ENCODE data around the gene DIDO1.
"Not testable (repeated sequence)": the region's sequence is repeated elsewhere in the genome, so short reads cannot be mapped to it uniquely, and the experiment has no call there.

The DIDO1 gene

DNA sequence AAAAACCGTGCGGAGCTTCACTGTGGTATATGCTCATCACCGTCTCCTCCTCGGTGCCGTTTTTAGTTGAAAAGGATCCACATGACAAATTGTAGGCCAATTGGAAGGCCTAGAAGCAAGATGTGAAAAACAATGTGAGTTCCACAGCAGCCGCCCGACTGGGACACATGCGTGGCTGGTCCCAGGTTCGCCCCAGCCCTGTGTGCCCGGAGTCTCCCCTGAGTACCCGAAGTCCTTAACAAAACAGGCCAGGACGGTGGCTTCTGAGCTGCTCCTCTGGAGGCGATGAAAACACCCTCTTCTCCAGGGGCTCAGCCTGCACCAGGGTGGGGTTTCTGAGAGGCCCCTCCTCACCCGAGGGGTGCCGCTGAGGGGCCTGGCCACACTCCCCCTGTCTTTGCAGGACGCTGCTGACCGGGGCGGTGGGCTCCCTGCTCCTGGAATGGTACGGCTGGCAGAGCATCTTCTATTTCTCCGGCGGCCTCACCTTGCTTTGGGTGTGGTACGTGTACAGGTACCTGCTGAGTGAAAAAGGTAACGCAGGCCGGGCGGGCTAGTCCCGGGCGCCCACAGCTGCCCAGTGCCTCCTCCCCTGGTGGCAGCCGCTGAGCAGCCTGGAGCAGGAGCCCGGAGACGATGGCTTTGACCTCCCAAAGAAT lies 36.0 kb upstream of the DIDO1 start:
- no peak for DNase-seq

DNA sequence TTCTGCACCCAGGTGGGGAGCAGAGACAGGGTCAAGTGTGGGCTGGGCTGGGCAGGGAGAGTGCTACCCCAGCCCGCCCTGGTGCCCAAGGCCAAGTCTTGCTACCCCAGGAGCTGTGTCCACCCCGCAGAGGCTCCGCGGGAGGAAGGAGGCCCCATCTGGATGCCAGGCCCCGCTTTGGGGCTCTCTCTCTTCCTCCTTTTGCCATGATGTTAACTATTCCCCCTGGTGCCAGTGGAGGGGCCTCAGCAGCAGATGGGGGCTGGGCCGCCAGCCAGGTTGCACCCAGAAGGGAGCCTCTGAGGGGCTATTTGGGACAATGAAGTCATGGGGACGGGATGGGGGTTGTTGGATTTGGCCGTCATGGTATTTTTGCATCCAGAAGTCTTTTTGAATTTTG lies 35.5 kb upstream of the DIDO1 start:
- DNase-seq: no peak

DNA sequence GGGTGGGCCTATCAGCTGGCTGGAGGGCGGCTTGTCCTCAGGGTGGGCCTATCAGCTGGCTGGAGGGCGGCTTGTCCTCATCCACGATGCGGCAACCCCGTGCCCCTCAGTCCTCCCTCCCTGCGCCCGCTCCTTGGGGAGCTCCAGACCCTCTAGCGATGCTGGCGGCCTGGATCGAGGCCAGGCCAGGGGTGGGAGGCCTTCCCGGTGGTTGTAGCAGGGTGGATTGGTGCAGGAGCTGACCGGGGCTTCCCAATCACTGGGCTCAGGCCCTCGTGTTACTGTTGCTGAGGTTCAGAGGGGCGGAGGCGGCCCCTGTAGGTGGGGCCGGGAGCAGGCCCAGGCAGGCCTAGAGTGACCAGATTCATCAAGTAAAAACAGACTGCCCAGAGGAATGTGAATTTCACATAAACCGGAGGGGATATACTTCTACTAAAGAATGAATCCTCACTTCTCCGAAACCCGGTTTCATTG lies 35.0 kb upstream of the DIDO1 start:
- no peak for DNase-seq

DNA sequence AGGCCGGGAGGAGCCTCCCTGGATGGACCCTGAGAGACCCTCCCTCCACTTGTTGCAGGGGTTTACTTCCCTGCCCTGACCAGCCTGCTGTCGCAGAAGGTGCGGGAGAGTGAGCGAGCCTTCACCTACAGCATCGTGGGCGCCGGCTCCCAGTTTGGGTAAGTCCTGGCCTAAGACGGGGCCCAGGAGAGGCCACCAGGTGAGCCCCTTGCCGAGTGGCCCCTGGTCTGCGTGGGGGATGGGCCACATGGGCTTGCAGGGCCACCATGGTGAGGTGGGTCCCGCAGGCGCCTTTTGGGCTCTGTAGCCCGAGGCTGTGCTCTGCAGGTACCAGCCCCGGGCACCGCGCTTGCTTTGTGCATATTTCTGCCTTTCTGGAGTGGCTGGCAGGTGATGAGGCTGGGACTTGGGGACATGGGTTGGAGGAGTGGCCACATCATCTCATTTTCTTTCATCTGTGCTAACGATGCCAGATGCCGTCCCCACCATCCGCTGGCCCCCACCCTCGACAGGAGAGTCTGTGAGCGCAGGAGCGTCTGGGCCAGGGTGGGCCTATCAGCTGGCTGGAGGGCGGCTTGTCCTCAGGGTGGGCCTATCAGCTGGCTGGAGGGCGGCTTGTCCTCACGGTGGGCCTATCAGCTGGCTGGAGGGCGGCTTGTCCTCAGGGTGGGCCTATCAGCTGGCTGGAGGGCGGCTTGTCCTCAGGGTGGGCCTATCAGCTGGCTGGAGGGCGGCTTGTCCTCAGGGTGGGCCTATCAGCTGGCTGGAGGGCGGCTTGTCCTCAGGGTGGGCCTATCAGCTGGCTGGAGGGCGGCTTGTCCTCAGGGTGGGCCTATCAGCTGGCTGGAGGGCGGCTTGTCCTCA lies 34.4 kb upstream of the DIDO1 start:
- DNase-seq: not testable (repeated sequence)

DNA sequence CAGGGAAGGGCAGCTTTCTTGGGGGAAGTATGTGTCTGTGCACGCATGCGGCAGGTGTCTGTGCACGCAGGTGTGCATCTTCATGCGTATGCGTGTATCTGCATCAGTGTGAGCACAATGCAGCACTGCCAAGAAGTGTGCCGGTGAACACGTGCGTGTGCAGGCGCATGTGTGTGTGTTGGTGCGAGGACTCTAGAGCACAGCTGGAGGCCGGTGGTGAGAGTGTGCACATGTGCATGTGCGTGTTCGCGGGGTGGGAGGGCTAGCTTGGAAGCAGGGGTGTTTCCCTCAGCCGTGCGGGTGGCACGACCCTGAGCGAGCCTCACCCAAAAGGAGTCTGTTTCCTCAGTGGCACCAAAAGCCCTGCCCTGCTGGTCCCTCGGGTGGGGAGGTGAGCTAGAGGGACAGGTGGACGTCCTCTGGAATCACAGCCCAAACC lies 33.7 kb upstream of the DIDO1 start:
- no peak for DNase-seq

DNA sequence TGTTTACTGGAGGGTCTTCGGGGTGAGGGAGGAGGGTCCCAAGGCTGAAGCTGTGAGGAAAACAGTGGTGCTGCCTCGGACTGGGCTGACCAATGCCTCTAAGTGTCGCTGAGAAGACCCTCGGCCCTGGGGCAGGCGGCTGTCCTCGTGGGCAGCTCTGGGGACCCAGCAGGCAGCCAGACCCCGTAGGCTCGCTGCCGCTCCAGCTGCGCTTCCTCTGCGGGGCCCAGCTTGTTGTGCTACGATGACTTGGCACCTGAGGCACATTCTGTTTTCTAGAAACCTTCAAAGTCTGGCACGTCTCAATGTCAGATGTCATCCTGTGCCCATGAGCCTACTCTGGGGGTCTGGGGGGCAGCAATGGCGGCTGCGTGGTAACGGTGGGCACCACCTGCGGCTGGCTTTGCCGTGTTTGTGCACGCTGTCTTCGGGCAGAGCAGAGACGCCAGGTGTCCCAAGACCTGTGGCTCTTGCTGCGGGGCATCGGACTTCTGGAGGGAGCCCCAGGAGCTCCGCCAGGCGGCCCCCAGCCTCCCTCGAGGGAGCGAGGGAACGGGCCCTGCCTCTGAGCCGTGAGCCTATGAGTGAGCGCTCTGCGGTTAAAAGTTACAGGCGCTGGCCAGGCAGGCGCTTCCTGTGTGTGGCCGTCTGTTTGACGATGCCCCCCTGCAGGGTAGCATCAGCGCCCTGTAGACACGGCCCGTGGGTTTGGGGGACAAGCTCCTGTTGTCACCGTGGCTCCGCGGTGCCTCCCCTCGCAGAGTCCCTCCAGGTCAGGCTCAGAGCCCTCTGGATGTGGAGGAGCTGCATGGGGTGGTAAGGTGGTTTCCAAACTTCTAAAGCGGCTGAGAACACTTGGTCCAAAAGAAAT lies 33.0 kb upstream of the DIDO1 start:
- DNase-seq: no peak

DNA sequence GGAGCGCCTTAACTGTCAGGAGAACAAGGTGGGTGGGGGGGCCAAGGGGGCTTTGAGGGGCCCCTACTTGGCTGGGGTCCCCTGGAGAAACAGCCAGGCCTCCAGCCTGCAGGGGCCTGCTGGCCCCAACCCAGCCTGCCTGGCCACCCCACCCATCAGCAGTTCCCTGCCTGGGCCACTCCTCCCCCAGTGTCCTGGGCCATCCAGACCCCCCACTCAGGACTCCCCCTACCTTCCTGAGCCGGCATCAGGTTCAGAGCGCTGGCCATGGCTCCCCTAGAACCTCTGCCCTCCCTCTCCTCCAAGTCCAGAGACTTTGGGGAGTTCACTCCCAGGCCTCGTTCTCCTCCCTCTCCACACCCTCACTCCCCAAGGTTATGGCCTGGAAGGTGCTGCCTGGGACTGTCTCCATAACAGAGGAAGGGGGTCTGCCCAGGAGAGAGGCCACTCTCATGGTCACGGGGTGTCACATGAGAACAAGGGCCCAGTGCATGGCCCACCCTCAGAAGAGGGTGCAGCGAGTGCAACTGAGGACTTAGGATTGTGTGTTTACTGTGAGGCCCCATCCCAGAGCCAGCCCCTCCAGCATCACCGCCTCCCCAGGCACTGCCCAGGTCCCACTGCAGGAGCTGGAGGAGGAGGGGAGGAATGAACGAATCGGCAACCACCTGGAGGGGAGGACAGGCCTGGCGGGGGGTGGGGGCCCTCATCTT lies 32.2 kb upstream of the DIDO1 start:
- DNase-seq: no peak

DNA sequence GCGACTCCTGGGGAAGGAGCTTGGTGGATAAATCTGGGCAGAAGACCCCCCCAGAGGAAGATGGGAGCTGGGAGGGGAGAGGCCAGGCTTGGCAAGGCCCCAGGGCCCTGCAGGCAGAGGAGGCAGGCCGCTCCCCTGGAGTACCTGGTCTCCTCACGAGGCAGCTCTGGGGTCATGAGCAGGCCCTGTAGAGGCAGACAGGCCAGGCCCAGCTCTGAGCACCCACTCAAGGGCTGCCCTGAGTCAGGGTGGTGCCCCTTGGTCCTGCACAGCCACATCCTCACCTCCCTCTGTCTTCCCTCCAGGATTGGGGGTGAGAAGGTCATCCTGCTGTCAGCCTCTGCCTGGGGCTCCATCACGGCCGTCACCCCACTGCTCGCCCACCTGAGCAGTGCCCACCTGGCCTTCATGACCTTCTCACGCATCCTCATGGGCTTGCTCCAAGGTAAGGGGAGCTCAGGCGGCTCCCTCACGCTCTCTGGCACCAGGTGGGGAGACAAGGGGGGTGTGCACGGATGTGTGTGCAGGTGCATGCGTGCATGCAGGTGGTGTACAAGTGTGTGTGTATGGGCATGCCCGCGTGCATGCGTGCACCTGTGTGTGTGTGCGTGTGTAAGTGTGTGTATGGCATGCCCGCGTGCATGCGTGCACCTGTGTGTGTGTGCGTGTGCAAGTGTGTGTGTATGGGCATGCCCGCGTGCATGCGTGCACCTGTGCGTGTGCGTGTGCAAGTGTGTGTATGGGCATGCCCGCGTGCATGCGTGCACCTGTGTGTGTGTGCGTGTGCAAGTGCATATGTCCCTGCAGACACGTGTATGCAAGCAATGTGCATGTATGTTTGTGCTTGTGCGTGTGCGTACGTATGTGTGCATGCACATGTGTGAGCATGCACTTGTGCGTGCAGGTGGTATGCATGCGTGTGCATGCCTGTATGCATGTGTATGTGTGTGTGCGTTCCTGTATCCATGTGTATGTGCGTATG lies 31.1 kb upstream of the DIDO1 start:
- DNase-seq: no peak

DNA sequence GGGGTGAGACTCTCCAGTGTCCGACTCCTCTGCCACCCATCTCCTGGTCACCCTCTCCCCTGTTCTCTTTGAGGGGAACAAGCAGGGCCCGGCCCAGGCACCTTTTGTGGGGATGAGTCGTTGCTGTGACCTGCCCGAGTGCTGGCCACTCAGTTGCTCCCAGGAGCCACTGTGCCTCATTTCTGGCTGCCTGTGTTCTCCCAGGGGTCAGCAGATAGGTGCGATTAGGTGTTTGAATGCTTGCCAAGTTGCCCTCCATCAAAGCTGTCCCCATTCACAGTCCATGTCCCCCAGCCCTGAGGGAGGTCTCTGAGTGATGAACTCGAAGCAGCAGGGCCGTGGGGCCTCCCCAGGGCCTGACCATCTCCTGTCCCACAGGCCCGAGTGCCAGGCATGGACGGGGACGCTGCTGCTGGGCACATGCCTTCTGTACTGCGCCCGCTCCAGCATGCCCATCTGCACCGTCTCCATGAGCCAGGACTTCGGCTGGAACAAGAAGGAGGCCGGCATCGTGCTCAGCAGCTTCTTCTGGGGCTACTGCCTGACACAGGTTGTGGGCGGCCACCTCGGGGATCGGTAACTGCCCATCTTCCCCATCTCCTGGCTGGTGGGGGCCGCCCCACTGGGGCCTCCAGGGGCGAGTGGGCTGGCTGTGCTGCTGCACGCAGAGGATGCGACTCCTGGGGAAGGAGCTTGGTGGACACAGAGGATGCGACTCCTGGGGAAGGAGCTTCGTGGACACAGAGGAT lies 30.3 kb upstream of the DIDO1 start:
- DNase-seq: no peak

DNA sequence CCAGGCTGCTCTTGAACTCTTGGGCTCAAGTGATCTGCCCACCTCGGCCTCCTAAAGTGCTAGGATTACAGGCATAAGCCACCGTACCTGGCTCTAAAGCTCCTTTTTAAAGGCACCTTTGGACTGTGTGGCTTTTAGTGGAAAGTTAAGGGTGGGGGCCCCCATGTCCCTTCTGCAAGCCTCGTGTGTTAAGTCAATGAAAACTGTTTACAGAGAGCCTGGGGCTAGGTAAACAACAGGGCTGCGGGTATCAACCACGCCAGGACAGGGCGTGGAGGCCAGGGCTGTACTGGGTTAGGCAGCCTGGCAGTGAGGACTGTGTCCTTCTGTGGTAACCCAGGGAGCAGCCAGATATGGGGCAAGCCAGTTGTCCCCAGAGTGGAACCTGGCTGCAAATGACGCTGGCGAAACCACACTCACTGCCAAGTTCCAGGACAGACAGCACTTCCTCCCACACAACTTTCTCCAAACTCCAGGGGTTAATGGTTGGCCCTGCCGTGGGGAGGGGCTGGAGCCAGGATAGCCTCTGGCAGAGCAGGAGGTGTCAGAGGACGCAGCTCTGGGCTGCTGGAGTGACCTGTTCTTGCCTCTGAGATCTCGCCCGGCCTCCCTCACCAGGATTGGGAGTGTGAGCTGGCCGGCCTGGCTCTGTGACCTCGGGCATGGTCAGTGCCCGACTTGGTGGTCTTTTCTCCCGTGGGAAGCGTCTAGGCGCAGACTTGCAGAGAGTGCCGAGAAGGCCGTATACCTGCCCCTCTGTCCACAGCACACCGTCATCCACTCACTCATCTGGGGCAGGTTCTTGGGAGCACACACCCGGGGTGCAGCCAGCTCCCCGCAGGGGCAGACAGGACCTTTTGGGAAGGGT lies 29.4 kb upstream of the DIDO1 start:
- no peak for DNase-seq

DNA sequence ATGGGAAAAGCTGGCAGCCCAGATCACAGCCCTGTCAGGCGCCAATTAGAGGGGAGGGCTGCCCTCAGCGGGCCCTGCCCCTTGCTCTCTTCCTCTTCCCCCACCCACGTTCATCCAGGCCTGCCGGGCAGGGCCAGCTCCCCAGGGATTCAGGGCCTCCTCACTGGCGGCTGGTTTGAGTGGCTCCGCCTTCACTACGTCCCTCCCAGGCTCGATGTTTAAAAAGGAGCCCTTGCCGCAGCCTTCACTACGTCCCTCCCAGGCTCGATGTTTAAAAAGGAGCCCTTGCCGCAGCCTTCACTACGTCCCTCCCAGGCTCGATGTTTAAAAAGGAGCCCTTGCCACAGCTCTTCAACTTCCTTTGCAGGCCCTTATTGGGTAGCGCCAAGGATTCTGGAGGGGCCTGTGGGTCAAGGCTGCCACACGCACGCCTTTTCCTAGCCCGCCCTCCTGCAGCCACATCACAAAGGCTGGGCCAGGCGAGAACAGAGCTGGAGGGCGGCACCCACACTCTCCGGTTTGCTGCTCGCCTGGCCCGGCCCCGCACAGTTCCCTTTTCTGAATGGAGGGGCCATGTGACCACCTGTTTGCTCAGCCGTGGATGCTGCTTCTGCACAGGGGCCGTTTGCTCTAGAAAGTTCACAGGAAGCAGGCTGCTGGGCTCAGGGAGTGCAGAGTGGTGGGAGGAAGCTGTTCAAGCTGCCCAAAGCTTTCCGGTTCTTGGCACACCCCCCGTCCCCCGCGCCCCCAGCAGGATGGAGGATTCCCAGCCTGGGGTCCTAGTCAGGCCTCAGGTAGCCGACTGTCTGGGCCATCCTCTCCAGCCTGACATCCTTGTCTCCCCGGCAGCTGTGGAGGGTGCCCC lies 27.8 kb upstream of the DIDO1 start:
- peak; percentile 42 for DNase-seq

DNA sequence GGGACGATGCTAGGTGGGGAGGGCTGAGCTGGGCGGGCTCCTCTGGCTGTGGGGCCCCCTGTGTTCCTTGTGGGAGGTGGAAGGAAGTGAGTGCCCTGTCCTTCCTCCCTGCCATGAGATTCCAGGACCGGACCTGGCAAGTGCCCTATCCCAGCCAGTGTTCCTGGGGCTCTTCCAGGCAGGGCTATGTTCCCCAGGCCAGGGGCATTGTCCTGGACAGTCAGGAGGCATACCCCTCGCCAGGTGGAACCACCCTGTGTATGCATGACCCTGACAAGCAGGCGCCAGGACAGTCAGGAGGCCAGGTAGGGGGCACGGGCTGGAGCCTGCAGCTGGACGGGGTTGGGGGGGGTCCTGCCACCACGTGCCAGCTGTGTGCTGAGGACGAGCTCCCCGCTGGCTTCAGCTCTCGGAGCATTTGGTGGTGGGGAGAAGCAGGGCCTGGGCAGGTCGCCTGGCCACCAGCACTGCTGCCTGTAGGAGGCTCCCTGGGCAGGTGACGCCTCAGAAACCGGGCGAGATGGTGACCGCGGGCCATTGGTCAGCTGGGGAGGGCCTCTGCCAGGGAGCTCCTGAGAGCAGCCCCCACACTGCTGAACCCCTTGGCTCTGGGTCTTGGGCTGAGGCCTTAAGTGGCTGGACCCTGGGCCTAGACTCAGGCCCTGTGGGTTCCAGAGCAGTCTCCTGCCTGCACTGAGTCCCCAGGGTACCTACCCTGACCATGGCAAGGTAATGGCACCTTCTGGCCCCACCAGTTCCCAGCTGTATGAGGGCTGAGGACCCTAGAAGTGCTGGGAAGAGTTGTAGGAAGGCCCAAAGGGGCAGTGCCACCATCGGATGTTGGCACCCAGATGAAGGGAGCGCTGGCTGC lies 26.9 kb upstream of the DIDO1 start:
- no peak for DNase-seq

DNA sequence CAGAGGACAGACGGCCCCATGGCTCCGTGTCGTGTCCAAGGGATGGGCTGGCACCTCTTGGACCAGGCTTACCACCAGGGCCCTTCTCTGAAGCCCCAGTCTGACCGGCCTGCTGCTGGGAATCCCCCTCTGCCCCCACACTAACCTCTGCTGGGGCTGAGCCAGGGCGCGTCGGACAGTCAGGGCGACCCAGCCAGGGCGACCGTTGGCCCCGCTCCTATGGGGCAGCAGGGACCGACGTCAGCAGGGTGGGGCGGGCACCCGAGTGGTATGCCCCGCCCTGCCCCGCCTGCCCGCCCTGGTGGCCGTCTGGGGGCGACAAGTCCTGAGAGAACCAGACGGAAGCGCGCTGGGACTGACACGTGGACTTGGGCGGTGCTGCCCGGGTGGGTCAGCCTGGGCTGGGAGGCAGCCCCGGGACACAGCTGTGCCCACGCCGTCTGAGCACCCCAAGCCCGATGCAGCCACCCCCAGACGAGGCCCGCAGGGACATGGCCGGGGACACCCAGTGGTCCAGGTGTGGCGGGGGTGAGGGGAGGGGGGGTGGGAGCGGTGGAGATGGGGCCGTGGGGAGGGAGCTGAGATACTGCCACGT lies 26.2 kb upstream of the DIDO1 start, which contains the start of gene SLC17A9:
SLC17A9 (plus strand) TSS at position 337 of the 595 bp plus-strand sequence; CDS start at position 459, 122 bp downstream.
- peak; percentile 48 for DNase-seq

DNA sequence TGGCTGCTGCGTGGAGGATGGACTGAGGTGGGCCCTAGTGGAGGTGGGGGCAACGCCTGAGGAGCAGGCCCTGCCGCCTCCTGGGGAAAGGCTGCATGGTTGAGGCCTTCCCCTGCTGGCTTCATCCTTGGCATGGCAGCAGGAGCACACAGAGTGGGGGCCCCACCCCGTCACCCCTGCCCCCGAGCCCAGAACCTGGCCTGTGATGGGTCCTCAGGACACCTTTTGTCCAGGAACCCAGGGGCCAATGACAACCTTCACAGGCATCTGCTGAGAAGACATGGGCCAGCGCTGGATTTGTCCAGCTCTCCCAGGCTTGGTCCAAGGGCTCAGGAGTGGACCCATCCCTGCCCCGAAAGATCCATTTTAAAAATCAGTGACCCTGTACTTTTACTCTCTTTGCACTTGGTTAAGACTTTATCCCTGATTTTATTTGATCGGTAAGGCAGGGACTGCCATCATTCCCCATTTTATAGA lies 25.6 kb upstream of the DIDO1 start:
- DNase-seq: no peak

DNA sequence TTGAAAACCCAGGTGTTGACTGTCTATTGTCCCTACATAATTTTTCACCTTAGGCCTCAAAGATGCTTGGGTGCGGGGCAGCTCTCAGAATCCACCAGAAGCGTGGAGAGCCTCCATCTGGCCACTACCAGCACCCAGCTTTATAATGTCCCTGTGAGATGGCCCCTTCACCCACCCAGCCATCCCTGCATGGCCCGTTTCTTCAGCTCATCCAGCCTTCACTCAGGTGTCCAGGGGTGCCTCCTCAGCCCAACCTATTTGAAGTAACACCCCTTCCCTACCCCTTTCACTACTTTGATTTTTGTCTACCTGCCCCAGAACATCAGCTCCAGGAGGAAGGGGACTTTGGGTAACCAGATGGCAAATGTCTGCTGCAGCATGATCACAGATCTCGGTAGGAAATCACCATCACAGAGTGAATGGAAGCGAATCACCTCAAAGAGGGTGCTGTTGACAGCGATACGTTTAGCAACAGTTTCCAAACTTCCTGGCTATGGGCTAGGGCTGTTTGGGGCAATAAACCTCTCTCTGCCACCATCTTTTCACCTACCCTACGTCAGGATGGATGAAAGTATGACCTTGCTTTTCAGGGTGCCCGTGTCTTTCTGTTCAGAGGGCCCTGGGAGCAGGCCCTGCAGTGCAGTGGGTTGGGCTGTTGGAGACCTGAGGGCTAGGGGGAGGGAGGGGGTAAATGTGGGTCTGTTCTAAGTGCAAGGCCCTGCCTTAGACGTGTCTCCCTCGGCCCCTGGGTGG lies 25.0 kb upstream of the DIDO1 start:
- DNase-seq: no peak

DNA sequence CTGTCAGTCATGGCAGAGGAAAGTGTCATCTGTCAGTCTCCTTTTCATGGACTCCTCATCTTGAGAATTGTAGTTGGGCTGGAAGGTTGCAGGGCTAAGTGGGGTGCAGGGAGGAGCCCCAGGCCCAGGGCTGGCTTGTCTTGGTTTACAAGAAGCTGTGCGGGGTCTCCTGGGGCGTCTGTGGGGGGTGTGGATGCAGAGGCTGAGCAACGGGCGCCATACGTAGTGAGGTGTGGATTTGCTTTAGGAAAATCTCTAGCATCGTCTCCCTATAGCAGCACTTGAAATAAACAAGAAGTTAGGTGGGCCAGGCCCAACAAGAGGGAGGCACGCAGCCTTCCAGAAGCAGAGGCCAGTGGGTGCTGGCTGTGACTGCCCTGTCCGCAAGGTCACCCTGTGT lies 24.4 kb upstream of the DIDO1 start:
- DNase-seq: no peak
